Fibroblast of lung (primary cell): Measurements from ENCODE around the gene ICE2. TPM values are rescaled to one million over a fixed set of nuclear protein-coding genes. Genes with fewer than 3 reads are reported as not detected.

Experiments used
- DNase-seq, 2 donors: peaks; one replicate each; pipeline versions ENCODE4 v3.0.0 to v3.0.0-alpha.2; 2010; ENCODE audit warnings: low read depth in 2 of 2
- H2AFZ ChIP-seq: 2 replicates; pipeline ENCODE4 v1.5.1; 2012; ENCODE audit warnings: low read length, control low read depth, inconsistent platforms
- H3K27ac ChIP-seq: 2 replicates; pipeline ENCODE4 v1.5.1; 2011; ENCODE audit warnings: low read length, control low read depth; ENCODE audit not compliant: insufficient read depth
- H3K27me3 ChIP-seq: 2 replicates; pipeline ENCODE4 v1.5.1; 2011; ENCODE audit warnings: mild to moderate bottlenecking, low read length; ENCODE audit not compliant: control insufficient read depth, insufficient read depth
- H3K36me3 ChIP-seq: 2 replicates; pipeline ENCODE4 v1.5.1; 2011; ENCODE audit warnings: low read length; ENCODE audit not compliant: control insufficient read depth, insufficient read depth
- H3K4me1 ChIP-seq: 2 replicates; pipeline ENCODE4 v1.5.1; 2011; ENCODE audit warnings: low read length; ENCODE audit not compliant: control insufficient read depth, insufficient read depth; ENCODE audit errors: extremely low read depth
- H3K4me2 ChIP-seq: 2 replicates; pipeline ENCODE4 v1.5.1; 2011; ENCODE audit warnings: low read length, control low read depth; ENCODE audit not compliant: insufficient read depth; ENCODE audit errors: extremely low read depth
- H3K4me3 ChIP-seq, 4 experiments: fragments of 200-600 bp in 1 of 4; sonication (generic) in 1 of 4; replicated peaks in 1 of 4; 2 replicates each; pipeline ENCODE4 v1.5.1; 2011 to 2016; ENCODE audit warnings: low read length in 4 of 4, low read depth in 3 of 4, mild to moderate bottlenecking in 3 of 4, control low read depth in 2 of 4, inconsistent platforms in 1 of 4, mixed read lengths in 1 of 4; ENCODE audit not compliant: insufficient read depth in 1 of 4; ENCODE audit errors: control extremely low read depth in 1 of 4
- H3K79me2 ChIP-seq: 2 replicates; pipeline ENCODE4 v1.5.1; 2012; ENCODE audit warnings: mild to moderate bottlenecking, low read length, inconsistent platforms; ENCODE audit not compliant: control insufficient read depth, insufficient read depth
- H3K9ac ChIP-seq: 2 replicates; pipeline ENCODE4 v1.5.1; 2011; ENCODE audit warnings: mild to moderate bottlenecking, low read length, control low read depth; ENCODE audit not compliant: insufficient read depth
- H3K9me3 ChIP-seq: 2 replicates; pipeline ENCODE4 v1.5.1; 2012; ENCODE audit warnings: low read depth, low read length; ENCODE audit not compliant: control insufficient read depth, insufficient read depth
- H4K20me1 ChIP-seq: 2 replicates; pipeline ENCODE4 v1.5.1; 2011; ENCODE audit warnings: low read length; ENCODE audit not compliant: control insufficient read depth, insufficient read depth; ENCODE audit errors: extremely low read depth
- CTCF ChIP-seq, 2 donors: IDR thresholded peaks in 1 of 2; conservative IDR thresholded peaks in 1 of 2; 1 replicate in 1 of 2; 2 replicates in 1 of 2; pipeline ENCODE4 v1.5.1; 2011 to 2012; ENCODE audit warnings: low read length in 2 of 2, control low read depth in 1 of 2, inconsistent platforms in 1 of 2, low read depth in 1 of 2, mild to moderate bottlenecking in 1 of 2
- EZH2 ChIP-seq: IDR thresholded peaks from 2 replicates; pipeline ENCODE4 v1.5.1; 2012; ENCODE audit warnings: low read length, control low read depth, mild to moderate bottlenecking; ENCODE audit errors: missing control alignments
- polyA plus RNA-seq, 2 donors: library from polyadenylated mRNA; depleted of rRNA in 1 of 2; stranded (reverse) in 1 of 2; unstranded in 1 of 2; fragments of >200 nt; gene quantifications; 2 replicates each; pipeline ENCODE4 v1.2.1, GENCODE V29; 2011 to 2012; ENCODE audit warnings: missing spikeins in 1 of 2
- total RNA-seq: library from RNA; depleted of rRNA; stranded (reverse); fragments of >200 nt; gene quantifications from 2 replicates; pipeline ENCODE4 v1.2.1, GENCODE V29; 2014

Gene ICE2
- total and polyA plus RNA-seq, 2 donors (not counting 1 experiment from before 2014, with no cell fraction given), result 22.3 to 38.6 TPM

DNA sequence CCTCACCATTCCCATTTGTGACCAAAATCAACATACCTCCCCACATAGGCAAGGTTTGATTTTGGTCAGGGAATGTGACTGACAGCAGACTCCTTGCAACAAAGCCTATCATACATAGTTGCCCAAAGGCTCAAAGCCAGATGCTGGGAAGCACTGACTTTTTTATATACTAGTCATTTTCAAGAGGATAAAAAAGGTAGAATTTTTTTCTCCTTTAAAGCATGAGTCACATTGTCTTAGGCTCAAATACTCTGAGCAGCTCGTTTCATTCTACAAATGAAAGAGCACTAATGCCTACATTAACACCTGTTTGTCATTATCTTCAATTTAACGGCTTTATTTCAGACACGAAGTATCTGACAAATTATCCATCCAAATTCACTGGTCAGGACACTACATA is 36.2 kb downstream of the ICE2 start:
- H2AFZ ChIP-seq, result no peak overlapping the region
- peak in 1 of 2 donors; percentile 70 for DNase-seq
- H3K4me2 ChIP-seq, result no peak overlapping the region
- H3K4me3 ChIP-seq, result no peak overlapping the region
- H3K27ac ChIP-seq, result no peak overlapping the region
- H3K4me1 ChIP-seq, result no peaks in the 10 kb centered on the region
- no peak for TF ChIP-seq CTCF (conservative IDR thresholded peaks at IDR 0.05 in 1 of 2, IDR thresholded peaks at IDR 0.05 in 1 of 2; ENCODE audit: low read depth in 1 of 2, low read length in 2 of 2)
- TF ChIP-seq EZH2, result no peak
- H3K79me2 ChIP-seq, result no peaks in the 10 kb centered on the region
- no peaks in the 10 kb centered on the region for H4K20me1 ChIP-seq
- H3K27me3 ChIP-seq, result no peaks in the 10 kb centered on the region
- no peak overlapping the region for H3K9ac ChIP-seq
- H3K9me3 ChIP-seq, result no peaks in the 10 kb centered on the region
- H3K36me3 ChIP-seq, result no peaks in the 10 kb centered on the region

DNA sequence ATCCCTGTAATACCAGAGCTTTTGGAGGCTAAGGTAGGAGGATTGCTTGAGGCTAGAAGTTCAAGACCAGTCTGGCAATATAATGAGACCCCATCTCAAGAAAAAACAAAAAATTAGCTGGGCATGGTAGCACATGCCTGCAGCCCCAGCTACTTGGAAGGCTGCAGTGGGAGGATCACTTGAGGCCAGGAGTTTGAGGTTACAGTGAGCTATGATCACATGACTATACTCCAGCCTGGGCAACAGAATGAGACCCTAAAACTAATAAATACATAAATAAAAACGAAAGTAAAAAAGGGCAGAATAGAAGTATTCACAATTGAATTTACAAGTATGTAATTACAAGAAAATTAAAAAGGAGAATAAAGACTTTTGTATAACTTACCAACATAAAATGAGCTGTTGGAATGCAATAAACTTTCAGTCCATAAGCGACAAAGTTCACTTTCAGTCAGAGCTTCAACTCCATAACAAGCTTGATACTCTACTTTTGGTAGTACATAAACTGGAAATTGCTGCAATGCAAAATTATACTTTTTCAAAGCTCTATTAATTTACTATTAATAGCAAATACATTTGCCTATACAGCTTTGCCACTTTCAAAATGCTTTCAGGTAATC is 36.8 kb downstream of the ICE2 start:
- TF ChIP-seq EZH2 (no peak), CTCF (conservative IDR thresholded peaks at IDR 0.05 in 1 of 2, IDR thresholded peaks at IDR 0.05 in 1 of 2; ENCODE audit: low read depth in 1 of 2, low read length in 2 of 2) (no peak)
- Histone ChIP-seq H4K20me1 (no peaks in the 10 kb centered on the region), H3K79me2 (no peaks in the 10 kb centered on the region), H3K4me2 (no peak overlapping the region), H3K4me3 (no peak overlapping the region), H3K4me1 (no peaks in the 10 kb centered on the region), H3K36me3 (no peaks in the 10 kb centered on the region), H3K27ac (no peak overlapping the region), H3K9me3 (no peaks in the 10 kb centered on the region), H3K27me3 (no peaks in the 10 kb centered on the region), H2AFZ (no peak overlapping the region), H3K9ac (no peak overlapping the region)
- DNase-seq, result no peak

DNA sequence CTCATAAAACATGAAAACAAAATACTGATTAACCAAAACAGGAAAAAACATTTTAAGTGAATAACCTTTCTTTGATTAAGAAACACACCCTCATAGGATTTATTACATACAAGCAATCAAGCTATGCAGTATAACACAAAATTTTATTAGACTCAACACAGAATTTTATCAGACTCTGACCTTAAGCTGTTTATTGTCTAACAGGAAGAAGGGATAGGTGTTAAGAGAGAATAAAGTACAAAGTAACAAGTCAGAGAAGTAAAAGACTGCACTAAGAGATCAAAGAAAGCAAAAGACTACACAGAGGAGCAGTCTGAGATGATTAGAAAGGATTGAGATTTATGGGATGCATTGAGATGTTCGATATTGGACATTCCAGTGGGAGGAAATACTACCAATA is 37.6 kb downstream of the ICE2 start:
- no peak overlapping the region for H3K27ac ChIP-seq
- no peaks in the 10 kb centered on the region for H3K27me3 ChIP-seq
- H2AFZ ChIP-seq, result no peak overlapping the region
- no peaks in the 10 kb centered on the region for H3K4me1 ChIP-seq
- H3K4me2 ChIP-seq, result no peak overlapping the region
- no peaks in the 10 kb centered on the region for H4K20me1 ChIP-seq
- no peak for DNase-seq
- H3K9me3 ChIP-seq, result no peaks in the 10 kb centered on the region
- TF ChIP-seq EZH2, result no peak
- TF ChIP-seq CTCF (conservative IDR thresholded peaks at IDR 0.05 in 1 of 2, IDR thresholded peaks at IDR 0.05 in 1 of 2; ENCODE audit: low read depth in 1 of 2, low read length in 2 of 2), result no peak
- no peaks in the 10 kb centered on the region for H3K36me3 ChIP-seq
- no peak overlapping the region for H3K4me3 ChIP-seq
- H3K79me2 ChIP-seq, result no peaks in the 10 kb centered on the region
- H3K9ac ChIP-seq, result no peak overlapping the region
